Camera-type eye (tissue), 1 donor: ENCODE measurements around the gene TMEM212. TPM values are rescaled to one million over a fixed set of nuclear protein-coding genes. Genes with fewer than 3 reads are reported as not detected.

Source experiments
- total RNA-seq: library from RNA; depleted of rRNA; stranded (reverse); fragments of >200 nt; gene quantifications from one replicate; pipeline ENCODE4 v1.2.3, GENCODE V29; 2014

Gene TMEM212
- not detected for total RNA-seq

DNA sequence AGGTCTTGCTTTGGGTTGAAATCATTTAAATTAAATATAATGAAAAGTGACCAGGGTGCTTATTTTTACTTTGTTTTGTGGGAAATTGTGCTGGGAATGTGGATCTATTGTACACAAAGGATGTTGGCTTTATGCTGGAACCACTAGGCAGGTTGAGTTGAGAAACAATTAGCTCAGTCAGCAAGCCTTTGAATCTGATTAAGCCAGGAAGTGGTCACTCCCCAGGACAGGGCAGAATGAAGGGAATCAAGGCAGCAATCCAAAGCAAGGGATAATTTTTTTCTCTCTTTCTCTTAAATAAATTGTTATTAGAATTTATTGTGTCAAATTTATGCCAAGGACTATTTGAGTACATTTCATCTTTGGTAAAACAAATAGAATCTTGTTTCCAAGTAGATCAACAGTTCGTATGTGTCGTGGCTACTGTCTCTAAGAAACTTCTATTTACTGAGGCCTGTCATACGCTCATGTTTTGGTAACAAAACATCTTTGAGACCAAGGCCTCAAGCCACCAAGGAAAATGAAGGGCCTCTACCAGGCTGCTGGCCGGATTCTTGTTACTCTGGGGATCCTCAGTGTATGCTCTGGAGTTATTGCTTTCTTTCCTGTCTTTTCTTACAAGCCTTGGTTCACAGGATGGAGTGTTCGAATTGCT lies at the start of gene TMEM212:
Gene TMEM212, plus strand, starts transcription at position 486 of the 655 bp plus-strand sequence. Its CDS starts 35 bp downstream, at position 521.

DNA sequence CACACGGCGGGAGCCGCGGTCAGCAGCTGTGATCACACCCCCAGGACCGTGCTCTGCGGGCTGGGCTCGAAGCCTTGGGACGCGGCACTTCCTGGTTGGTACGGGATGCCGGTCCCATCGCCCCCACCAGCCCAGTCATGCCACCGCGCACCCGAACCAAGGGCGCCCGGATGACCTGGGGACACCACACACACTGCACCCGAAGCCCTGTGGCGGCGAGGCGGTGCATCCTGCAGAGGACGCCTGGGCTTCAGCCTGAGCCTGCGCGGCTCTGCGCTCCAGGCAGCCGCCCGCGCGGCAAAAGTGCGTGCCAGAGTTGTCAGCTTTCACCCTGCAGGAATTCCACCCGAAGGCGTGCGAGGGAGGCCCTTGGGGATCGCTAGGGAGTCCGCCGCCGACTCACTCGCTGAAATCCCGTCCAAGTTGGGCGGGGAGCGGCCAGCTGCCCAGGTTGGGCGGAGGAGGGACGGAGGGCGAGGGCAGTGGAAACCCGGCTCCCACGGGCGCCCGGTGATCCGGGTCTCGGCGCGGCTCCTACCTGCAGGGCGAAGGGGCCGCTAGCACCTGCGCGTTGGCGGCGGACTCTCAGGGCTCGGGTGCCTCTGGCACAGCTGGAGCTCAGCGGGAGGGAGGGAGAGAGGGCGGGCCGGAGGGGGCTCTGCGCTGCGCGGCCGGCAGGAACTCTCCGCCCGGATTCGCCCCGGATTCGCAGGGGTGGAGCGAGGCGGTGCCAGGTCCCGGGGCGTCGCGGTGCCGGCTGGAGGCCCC lies 33.1 kb upstream of the TMEM212 start, which contains the start of gene PLD1:
Gene PLD1, minus strand, starts transcription at position 623 of the 768 bp plus-strand sequence. CDS start 72,432 bp downstream, outside the sequence.

Other genes starting within 250 kb of the TMEM212 start
- 64.5 TPM for gene PLD1, start 32.9 kb upstream of the TMEM212 start, total RNA-seq
- 109 TPM for gene FNDC3B, start 196.2 kb downstream of the TMEM212 start, total RNA-seq